GM21528 (cell line): ENCODE data around the gene BEND3.
"Not testable (repeated sequence)": the region's sequence is repeated elsewhere in the genome, so short reads cannot be mapped to it uniquely, and the experiment has no call there.

ENCODE experiments used
- ATAC-seq: cut with Tn5 transposase; IDR thresholded peaks from one replicate; pipeline ENCODE4 v1.9.1; 2021; ENCODE audit warnings: mild to moderate bottlenecking, moderate library complexity; ENCODE audit not compliant: unreplicated experiment, low FRiP score

The BEND3 gene

GRCh38 chr6:107056796-107057195 is 58.5 kb downstream of the BEND3 start:
- ATAC-seq, result no peak

- no peak for ATAC-seq
Measured at GRCh38 chr6:107047807-107048206, 67.5 kb downstream of the BEND3 start.

- ATAC-seq, result no peak
Measured at GRCh38 chr6:107045826-107046675, 69.3 kb downstream of the BEND3 start.

GRCh38 chr6:107033126-107033525 is 82.2 kb downstream of the BEND3 start:
- ATAC-seq, result no peak

- no peak for ATAC-seq
Measured at GRCh38 chr6:107032051-107032450, 83.3 kb downstream of the BEND3 start.

- no peak for ATAC-seq
Measured at GRCh38 chr6:107030151-107030550, 85.2 kb downstream of the BEND3 start.

GRCh38 chr6:107026965-107027364 is 88.3 kb downstream of the BEND3 start:
- no peak for ATAC-seq

GRCh38 chr6:107021446-107022185 is 93.7 kb downstream of the BEND3 start:
- no peak for ATAC-seq

GRCh38 chr6:107020239-107020638 is 95.1 kb downstream of the BEND3 start:
- ATAC-seq, result no peak

- not testable (repeated sequence) for ATAC-seq
Measured at GRCh38 chr6:107019628-107020027, 95.7 kb downstream of the BEND3 start.

GRCh38 chr6:107019047-107019446 is 96.3 kb downstream of the BEND3 start:
- ATAC-seq, result no peak
